GM21367 (cell line): Measurements from ENCODE around the gene STRADB.
"Not testable (repeated sequence)": the region's sequence is repeated elsewhere in the genome, so short reads cannot be mapped to it uniquely, and the experiment has no call there.

ENCODE experiments used
- ATAC-seq: cut with Tn5 transposase; IDR thresholded peaks from one replicate; pipeline ENCODE4 v1.9.1; 2021; ENCODE audit not compliant: unreplicated experiment

STRADB gene

GRCh38 chr2:201451292-201452057 is at the start of gene STRADB, which contains the start of gene TRAK2:
Gene STRADB, plus strand, starts transcription at chr2:201451740. Its CDS starts 3,101 bp downstream, at chr2:201454841.
Gene TRAK2, minus strand, starts transcription at chr2:201451458. Its CDS starts 30,951 bp downstream, at chr2:201420507.
- peak; percentile 95 for ATAC-seq

- no peak for ATAC-seq
Measured at GRCh38 chr2:201401815-201402214, 49.7 kb upstream of the STRADB start.

- ATAC-seq, result no peak
Measured at GRCh38 chr2:201402651-201403562, 48.6 kb upstream of the STRADB start.

GRCh38 chr2:201403880-201404279 is 47.7 kb upstream of the STRADB start:
- no peak for ATAC-seq

- no peak for ATAC-seq
Measured at GRCh38 chr2:201404699-201405280, 46.8 kb upstream of the STRADB start.

GRCh38 chr2:201406077-201406662 is 45.4 kb upstream of the STRADB start:
- no peak for ATAC-seq

GRCh38 chr2:201407265-201407664 is 44.3 kb upstream of the STRADB start:
- ATAC-seq, result no peak

- no peak for ATAC-seq
Measured at GRCh38 chr2:201408931-201409330, 42.6 kb upstream of the STRADB start.

GRCh38 chr2:201411421-201411820 is 40.1 kb upstream of the STRADB start:
- ATAC-seq, result no peak

- ATAC-seq, result no peak
Measured at GRCh38 chr2:201413143-201413542, 38.4 kb upstream of the STRADB start.

- no peak for ATAC-seq
Measured at GRCh38 chr2:201413552-201413951, 38.0 kb upstream of the STRADB start.

GRCh38 chr2:201414099-201415023 is 37.2 kb upstream of the STRADB start:
- ATAC-seq, result peak; percentile 74

- no peak for ATAC-seq
Measured at GRCh38 chr2:201415149-201415548, 36.4 kb upstream of the STRADB start.

- ATAC-seq, result no peak
Measured at GRCh38 chr2:201419057-201419635, 32.4 kb upstream of the STRADB start.

- no peak for ATAC-seq
Measured at GRCh38 chr2:201419986-201420385, 31.6 kb upstream of the STRADB start.

- ATAC-seq, result no peak
Measured at GRCh38 chr2:201420442-201421113, 31.0 kb upstream of the STRADB start.

GRCh38 chr2:201425952-201426351 is 25.6 kb upstream of the STRADB start:
- ATAC-seq, result no peak

GRCh38 chr2:201428366-201428765 is 23.2 kb upstream of the STRADB start:
- not testable (repeated sequence) for ATAC-seq

GRCh38 chr2:201429835-201430234 is 21.7 kb upstream of the STRADB start:
- not testable (repeated sequence) for ATAC-seq
